Panc1 (cell line): ENCODE data around the gene ZNF444.

Source experiments
- POLR2AphosphoS5 ChIP-seq: IDR thresholded peaks from 2 replicates; pipeline ENCODE4 v1.6.1; 2012; ENCODE audit warnings: mild to moderate bottlenecking, low read depth, low read length, moderate library complexity
- TCF7L2 ChIP-seq: IDR thresholded peaks from 2 replicates; pipeline ENCODE4 v1.6.1; 2011; ENCODE audit warnings: mild to moderate bottlenecking, low read depth, low read length, inconsistent platforms
- TF ChIP-seq, protein P1 (sequence below): fragments of 450-650 bp; IDR thresholded peaks from 2 replicates; pipeline ENCODE4 v1.5.1; 2017; ENCODE audit warnings: mild to moderate bottlenecking
- TF ChIP-seq, protein P2 (sequence below), 2 experiments: IDR thresholded peaks; 2 replicates each; pipeline ENCODE4 v1.6.1; 2011 to 2012; ENCODE audit warnings: low read depth in 2 of 2, control low read depth in 1 of 2, low read length in 1 of 2, mild to moderate bottlenecking in 1 of 2, moderate library complexity in 1 of 2; ENCODE audit not compliant: insufficient read depth in 1 of 2

DNA sequence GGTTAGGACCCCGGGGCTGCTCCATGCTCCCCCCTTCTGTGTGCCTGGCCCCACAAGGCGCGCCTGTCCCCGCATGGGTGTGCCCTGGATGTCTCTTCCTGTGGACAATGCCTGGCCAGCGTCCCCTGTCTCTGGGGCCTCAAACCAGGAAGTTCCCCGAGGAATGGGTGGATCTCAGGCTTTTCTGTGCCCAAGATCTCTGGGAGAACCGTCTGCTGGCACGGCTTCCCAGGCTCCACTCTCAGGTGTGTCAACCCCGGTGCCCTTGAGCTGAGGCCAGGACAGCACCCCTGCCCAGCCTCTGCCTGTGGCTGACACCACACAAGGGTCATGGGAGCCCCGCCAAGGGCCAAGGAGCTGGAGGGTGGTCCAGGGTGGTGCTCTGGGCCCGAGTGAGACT lies 15.7 kb downstream of the ZNF444 start:
- TF ChIP-seq, protein P1, sequence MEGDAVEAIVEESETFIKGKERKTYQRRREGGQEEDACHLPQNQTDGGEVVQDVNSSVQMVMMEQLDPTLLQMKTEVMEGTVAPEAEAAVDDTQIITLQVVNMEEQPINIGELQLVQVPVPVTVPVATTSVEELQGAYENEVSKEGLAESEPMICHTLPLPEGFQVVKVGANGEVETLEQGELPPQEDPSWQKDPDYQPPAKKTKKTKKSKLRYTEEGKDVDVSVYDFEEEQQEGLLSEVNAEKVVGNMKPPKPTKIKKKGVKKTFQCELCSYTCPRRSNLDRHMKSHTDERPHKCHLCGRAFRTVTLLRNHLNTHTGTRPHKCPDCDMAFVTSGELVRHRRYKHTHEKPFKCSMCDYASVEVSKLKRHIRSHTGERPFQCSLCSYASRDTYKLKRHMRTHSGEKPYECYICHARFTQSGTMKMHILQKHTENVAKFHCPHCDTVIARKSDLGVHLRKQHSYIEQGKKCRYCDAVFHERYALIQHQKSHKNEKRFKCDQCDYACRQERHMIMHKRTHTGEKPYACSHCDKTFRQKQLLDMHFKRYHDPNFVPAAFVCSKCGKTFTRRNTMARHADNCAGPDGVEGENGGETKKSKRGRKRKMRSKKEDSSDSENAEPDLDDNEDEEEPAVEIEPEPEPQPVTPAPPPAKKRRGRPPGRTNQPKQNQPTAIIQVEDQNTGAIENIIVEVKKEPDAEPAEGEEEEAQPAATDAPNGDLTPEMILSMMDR: no peak
- no peak for TF ChIP-seq POLR2AphosphoS5
- TF ChIP-seq, protein P2, sequence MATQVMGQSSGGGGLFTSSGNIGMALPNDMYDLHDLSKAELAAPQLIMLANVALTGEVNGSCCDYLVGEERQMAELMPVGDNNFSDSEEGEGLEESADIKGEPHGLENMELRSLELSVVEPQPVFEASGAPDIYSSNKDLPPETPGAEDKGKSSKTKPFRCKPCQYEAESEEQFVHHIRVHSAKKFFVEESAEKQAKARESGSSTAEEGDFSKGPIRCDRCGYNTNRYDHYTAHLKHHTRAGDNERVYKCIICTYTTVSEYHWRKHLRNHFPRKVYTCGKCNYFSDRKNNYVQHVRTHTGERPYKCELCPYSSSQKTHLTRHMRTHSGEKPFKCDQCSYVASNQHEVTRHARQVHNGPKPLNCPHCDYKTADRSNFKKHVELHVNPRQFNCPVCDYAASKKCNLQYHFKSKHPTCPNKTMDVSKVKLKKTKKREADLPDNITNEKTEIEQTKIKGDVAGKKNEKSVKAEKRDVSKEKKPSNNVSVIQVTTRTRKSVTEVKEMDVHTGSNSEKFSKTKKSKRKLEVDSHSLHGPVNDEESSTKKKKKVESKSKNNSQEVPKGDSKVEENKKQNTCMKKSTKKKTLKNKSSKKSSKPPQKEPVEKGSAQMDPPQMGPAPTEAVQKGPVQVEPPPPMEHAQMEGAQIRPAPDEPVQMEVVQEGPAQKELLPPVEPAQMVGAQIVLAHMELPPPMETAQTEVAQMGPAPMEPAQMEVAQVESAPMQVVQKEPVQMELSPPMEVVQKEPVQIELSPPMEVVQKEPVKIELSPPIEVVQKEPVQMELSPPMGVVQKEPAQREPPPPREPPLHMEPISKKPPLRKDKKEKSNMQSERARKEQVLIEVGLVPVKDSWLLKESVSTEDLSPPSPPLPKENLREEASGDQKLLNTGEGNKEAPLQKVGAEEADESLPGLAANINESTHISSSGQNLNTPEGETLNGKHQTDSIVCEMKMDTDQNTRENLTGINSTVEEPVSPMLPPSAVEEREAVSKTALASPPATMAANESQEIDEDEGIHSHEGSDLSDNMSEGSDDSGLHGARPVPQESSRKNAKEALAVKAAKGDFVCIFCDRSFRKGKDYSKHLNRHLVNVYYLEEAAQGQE (IDR thresholded peaks at IDR 0.05; ENCODE audit: insufficient read depth in 1 of 2, low read depth in 2 of 2, low read length in 1 of 2): no peak
- TF ChIP-seq TCF7L2: no peak
